Measurements from ENCODE around the gene S100A16. TPM values are rescaled to one million over a fixed set of nuclear protein-coding genes. Genes with fewer than 3 reads are reported as not detected.
"Not testable (repeated sequence)": the region's sequence is repeated elsewhere in the genome, so short reads cannot be mapped to it uniquely, and the experiment has no call there.

The S100A16 gene
- total and polyA plus RNA-seq, 4 donors: 72.8 to 116 (median 84.9) TPM

DNA sequence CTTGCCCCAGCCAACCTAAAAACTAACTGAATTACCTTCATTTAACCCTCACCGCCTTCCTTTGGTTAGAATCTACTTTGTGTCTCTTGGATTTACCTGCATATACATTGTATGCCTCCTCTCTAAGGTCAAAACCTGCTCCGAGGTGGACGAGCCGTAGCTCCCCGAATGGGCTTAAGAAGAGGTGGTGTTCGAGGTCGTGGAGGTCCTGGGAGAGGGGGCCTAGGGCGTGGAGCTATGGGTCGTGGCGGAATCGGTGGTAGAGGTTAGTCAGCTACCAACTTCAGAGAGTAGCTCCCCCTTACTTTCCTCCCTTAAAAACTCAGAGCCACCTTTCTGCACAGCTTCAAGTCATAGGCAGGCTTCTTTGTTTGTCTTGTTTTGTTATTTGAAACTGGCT, 30.2 kb upstream of the S100A16 start:
- Histone ChIP-seq H3K27me3 (ENCODE audit: control insufficient read depth in 1 of 2, insufficient read depth in 2 of 2, low read length in 1 of 2) (no peaks in the 10 kb centered on the region), H3K4me1 (ENCODE audit: control insufficient read depth in 1 of 2, insufficient read depth in 2 of 2, low read length in 2 of 2) (no peaks in the 10 kb centered on the region), H3K9me3 (ENCODE audit: control insufficient read depth, low read length) (no peaks in the 10 kb centered on the region), H3K27ac (ENCODE audit: low read depth in 1 of 2, low read length in 2 of 2) (no peak overlapping the region), H3K36me3 (ENCODE audit: control insufficient read depth in 1 of 2, insufficient read depth in 2 of 2, low read length in 1 of 2) (peaks cover 5 to 10% of the 10 kb centered on the region in 2 donors), H3K4me3 (ENCODE audit: low read length in 2 of 2) (no peak overlapping the region)
- ATAC-seq (ENCODE audit: low FRiP score) (no peak), DNase-seq (peak in 1 of 2 donors; percentile 66)
- WGBS, 2 donors: 88 to 89% methylated on average over 11 of the region's 11 CpGs
- intact Hi-C loops (cut with DNase I): no loop called here

DNA sequence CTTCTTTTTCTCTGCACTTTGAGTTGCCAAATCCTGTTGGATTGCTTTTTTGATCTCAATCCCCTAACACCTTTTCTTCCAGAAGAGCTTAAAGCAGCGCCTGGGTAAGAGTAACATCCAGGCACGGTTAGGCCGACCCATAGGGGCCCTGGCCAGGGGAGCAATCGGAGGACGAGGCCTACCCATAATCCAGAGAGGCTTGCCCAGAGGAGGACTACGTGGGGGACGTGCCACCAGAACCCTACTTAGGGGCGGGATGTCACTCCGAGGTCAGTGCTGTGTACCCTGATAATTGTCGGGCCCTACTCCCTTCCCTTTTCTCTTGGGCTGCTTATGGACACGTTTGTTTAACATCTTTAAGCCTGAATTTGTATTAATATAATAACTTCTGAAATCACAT, 29.2 kb upstream of the S100A16 start:
- ATAC-seq (ENCODE audit: low FRiP score): no peak
- WGBS, 2 donors: 77 to 78% methylated on average over 11 of the region's 11 CpGs
- Histone ChIP-seq H3K4me1 (ENCODE audit: control insufficient read depth in 1 of 2, insufficient read depth in 2 of 2, low read length in 2 of 2) (no peaks in the 10 kb centered on the region), H3K27me3 (ENCODE audit: control insufficient read depth in 1 of 2, insufficient read depth in 2 of 2, low read length in 1 of 2) (no peaks in the 10 kb centered on the region), H3K9me3 (ENCODE audit: control insufficient read depth, low read length) (no peaks in the 10 kb centered on the region), H3K36me3 (ENCODE audit: control insufficient read depth in 1 of 2, insufficient read depth in 2 of 2, low read length in 1 of 2) (peaks cover 8 to 10% of the 10 kb centered on the region in 2 donors), H3K4me3 (ENCODE audit: low read length in 2 of 2) (no peak overlapping the region), H3K27ac (ENCODE audit: low read depth in 1 of 2, low read length in 2 of 2) (no peak overlapping the region)
- DNase-seq: peak in 1 of 2 donors; percentile 40
- intact Hi-C loops (cut with DNase I): no loop called here

DNA sequence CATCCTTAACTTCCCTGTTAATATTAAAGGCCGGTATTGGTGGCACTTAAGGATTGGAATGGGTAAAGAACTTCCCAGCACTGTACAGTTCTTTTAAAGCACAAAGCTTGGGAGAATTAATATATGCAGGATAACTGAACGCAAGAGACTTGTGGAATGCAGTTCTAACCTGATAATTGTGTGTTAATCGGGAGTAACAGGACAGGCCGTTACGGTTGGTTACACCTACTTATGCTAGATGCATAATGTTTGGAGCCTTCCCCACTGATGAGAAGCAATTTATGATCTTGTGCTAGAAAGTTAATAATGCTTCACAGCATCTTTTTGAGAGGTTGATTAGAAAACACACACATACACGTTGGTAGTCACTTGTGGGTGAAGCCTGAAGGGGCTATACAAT, 27.9 kb upstream of the S100A16 start:
- Histone ChIP-seq H3K27me3 (ENCODE audit: control insufficient read depth in 1 of 2, insufficient read depth in 2 of 2, low read length in 1 of 2) (no peaks in the 10 kb centered on the region), H3K4me3 (ENCODE audit: low read length in 2 of 2) (no peak overlapping the region), H3K36me3 (ENCODE audit: control insufficient read depth in 1 of 2, insufficient read depth in 2 of 2, low read length in 1 of 2) (peaks cover 10 to 11% of the 10 kb centered on the region in 2 donors), H3K9me3 (ENCODE audit: control insufficient read depth, low read length) (no peaks in the 10 kb centered on the region), H3K4me1 (ENCODE audit: control insufficient read depth in 1 of 2, insufficient read depth in 2 of 2, low read length in 2 of 2) (no peaks in the 10 kb centered on the region), H3K27ac (ENCODE audit: low read depth in 1 of 2, low read length in 2 of 2) (no peak overlapping the region)
- DNase-seq (no peak), ATAC-seq (ENCODE audit: low FRiP score) (no peak)
- intact Hi-C loops (cut with DNase I): no loop called here
- 59 to 63% methylated on average over 6 of the region's 6 CpGs for WGBS, 2 donors

DNA sequence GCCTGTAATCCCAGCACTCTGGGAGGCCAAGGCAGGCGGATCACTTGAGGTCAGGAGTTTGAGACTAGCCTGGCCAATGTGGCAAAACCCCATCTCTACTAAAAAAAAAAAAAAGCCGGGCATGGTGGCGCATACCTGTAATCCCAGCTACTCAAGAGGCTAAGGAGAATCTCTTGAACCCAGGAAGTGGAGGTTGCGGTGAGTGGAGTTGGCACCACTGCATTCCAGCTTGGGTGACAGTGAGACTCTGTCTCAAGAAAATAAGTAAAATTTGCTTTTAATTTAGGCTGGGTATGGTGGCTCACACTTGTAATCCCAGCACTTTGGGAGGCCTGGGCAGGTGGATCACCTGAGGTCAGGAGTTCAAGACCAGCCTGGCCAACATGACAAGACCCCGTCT, 27.3 kb upstream of the S100A16 start:
- H3K27ac ChIP-seq (ENCODE audit: low read depth in 1 of 2, low read length in 2 of 2); ATAC-seq (ENCODE audit: low FRiP score); H3K9me3 ChIP-seq (ENCODE audit: control insufficient read depth, low read length); intact Hi-C loops (cut with DNase I); H3K4me1 ChIP-seq (ENCODE audit: control insufficient read depth in 1 of 2, insufficient read depth in 2 of 2, low read length in 2 of 2); H3K4me3 ChIP-seq (ENCODE audit: low read length in 2 of 2); H3K27me3 ChIP-seq (ENCODE audit: control insufficient read depth in 1 of 2, insufficient read depth in 2 of 2, low read length in 1 of 2); DNase-seq: not testable (repeated sequence)
- peaks cover 9 to 10% of the 10 kb centered on the region in 2 donors for H3K36me3 ChIP-seq (ENCODE audit: control insufficient read depth in 1 of 2, insufficient read depth in 2 of 2, low read length in 1 of 2)
- 95 to 96% methylated on average over 5 of the region's 5 CpGs for whole genome bisulfite sequencing, 2 donors

DNA sequence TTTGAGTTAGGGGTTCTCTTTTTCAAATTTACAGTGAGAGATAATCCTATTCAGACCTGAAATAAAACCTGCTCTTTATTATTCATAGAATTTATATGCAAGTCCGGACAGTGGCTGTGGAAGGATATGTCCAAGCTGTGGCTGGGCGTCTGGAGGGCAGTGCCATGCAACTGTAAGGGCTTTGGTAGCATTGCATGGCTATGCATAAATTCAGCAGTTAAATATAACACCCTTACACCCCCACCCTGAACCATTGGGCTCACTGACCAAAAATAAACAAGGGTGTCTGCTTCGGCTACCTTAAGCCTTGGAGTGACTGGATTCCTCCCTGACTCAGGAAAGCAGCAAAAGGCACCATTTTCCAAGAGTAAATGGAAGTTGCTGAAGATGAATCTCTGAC, 26.3 kb upstream of the S100A16 start:
- Histone ChIP-seq H3K27ac (ENCODE audit: low read depth in 1 of 2, low read length in 2 of 2) (no peak overlapping the region), H3K9me3 (ENCODE audit: control insufficient read depth, low read length) (no peaks in the 10 kb centered on the region), H3K4me1 (ENCODE audit: control insufficient read depth in 1 of 2, insufficient read depth in 2 of 2, low read length in 2 of 2) (no peaks in the 10 kb centered on the region), H3K36me3 (ENCODE audit: control insufficient read depth in 1 of 2, insufficient read depth in 2 of 2, low read length in 1 of 2) (peaks cover 8 to 9% of the 10 kb centered on the region in 2 donors), H3K27me3 (ENCODE audit: control insufficient read depth in 1 of 2, insufficient read depth in 2 of 2, low read length in 1 of 2) (no peaks in the 10 kb centered on the region), H3K4me3 (ENCODE audit: low read length in 2 of 2) (no peak overlapping the region)
- DNase-seq (no peak), ATAC-seq (ENCODE audit: low FRiP score) (no peak)
- intact Hi-C loops (cut with DNase I): no loop called here
- 71 to 73% methylated on average over 3 of the region's 3 CpGs for WGBS, 2 donors

DNA sequence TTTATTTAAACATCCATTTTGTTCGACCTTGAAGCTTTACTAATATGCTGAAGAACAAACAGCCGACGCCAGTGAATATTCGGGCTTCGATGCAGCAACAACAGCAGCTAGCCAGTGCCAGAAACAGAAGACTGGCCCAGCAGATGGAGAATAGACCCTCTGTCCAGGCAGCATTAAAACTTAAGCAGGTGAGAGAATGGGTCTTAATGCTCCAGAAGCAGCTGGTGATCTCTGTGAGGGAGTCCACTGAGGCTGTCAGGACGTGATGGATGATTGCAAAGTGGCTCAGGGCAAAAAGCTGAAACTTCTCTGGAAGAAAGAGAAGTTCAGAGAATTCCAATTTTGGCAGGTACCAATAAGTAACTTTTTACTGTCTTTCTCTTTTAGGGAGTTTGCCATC, 25.3 kb upstream of the S100A16 start:
- no peaks in the 10 kb centered on the region for H3K9me3 ChIP-seq (ENCODE audit: control insufficient read depth, low read length)
- intact Hi-C loops (cut with DNase I): no loop called here
- WGBS, 2 donors: 80 to 83% methylated on average over 6 of the region's 6 CpGs
- no peak for ATAC-seq (ENCODE audit: low FRiP score)
- no peak for DNase-seq
- H3K4me1 ChIP-seq (ENCODE audit: control insufficient read depth in 1 of 2, insufficient read depth in 2 of 2, low read length in 2 of 2): no peaks in the 10 kb centered on the region
- H3K27me3 ChIP-seq (ENCODE audit: control insufficient read depth in 1 of 2, insufficient read depth in 2 of 2, low read length in 1 of 2): no peaks in the 10 kb centered on the region
- peaks cover 8 to 9% of the 10 kb centered on the region in 2 donors for H3K36me3 ChIP-seq (ENCODE audit: control insufficient read depth in 1 of 2, insufficient read depth in 2 of 2, low read length in 1 of 2)
- no peak overlapping the region for H3K27ac ChIP-seq (ENCODE audit: low read depth in 1 of 2, low read length in 2 of 2)
- H3K4me3 ChIP-seq (ENCODE audit: low read length in 2 of 2): no peak overlapping the region

DNA sequence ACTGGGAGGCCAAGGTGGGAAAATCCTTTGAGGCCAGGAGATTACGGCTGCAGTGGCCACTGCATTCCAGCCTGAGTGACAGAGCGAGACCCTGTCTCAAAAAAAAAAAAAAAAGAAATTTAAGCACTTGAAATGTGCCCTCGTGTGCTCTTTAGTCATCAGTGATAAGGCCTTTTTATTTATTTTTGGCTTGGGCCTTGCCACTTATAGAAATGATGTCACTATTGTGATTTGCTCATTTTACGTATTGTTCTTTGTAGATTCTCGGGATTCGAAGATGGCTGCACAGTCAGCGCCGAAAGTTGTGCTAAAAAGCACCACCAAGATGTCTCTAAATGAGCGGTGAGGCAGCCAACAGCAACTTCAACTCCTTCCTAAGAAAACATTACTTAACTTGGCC, 23.4 kb upstream of the S100A16 start:
- Histone ChIP-seq H3K4me1 (ENCODE audit: control insufficient read depth in 1 of 2, insufficient read depth in 2 of 2, low read length in 2 of 2) (no peaks in the 10 kb centered on the region), H3K27ac (ENCODE audit: low read depth in 1 of 2, low read length in 2 of 2) (no peak overlapping the region), H3K4me3 (ENCODE audit: low read length in 2 of 2) (no peak overlapping the region), H3K27me3 (ENCODE audit: control insufficient read depth in 1 of 2, insufficient read depth in 2 of 2, low read length in 1 of 2) (no peaks in the 10 kb centered on the region), H3K36me3 (ENCODE audit: control insufficient read depth in 1 of 2, insufficient read depth in 2 of 2, low read length in 1 of 2) (peaks cover 6 to 9% of the 10 kb centered on the region in 2 donors), H3K9me3 (ENCODE audit: control insufficient read depth, low read length) (no peaks in the 10 kb centered on the region)
- WGBS, 2 donors: 28 to 33% methylated on average over 9 of the region's 9 CpGs
- DNase-seq: peak in 1 of 2 donors; percentile 37
- ATAC-seq (ENCODE audit: low FRiP score): no peak
- intact Hi-C loops (cut with DNase I): no loop called here

DNA sequence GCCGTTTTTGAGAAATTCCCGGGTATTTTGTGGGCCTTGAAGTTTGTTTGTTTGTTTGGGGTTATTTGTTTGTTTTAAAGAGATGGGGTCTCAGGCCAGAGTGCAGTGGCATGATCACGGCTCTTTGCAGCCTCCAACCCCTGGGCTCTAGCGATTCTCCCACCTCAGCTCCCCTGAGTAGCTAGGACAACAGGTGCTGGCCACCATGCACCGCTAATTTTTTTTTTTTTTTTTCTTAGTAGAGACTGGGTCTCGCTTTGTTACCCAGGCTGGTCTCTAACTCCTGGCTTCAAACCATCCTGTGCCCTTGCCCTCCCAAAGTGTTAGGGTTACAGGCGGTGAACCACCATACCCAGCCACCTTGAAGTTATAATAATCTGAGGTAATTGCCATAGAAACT, 22.9 kb upstream of the S100A16 start:
- ATAC-seq (ENCODE audit: low FRiP score) (no peak), DNase-seq (peak in 1 of 2 donors; percentile 36)
- H3K36me3 ChIP-seq (ENCODE audit: control insufficient read depth in 1 of 2, insufficient read depth in 2 of 2, low read length in 1 of 2): peaks cover 6 to 9% of the 10 kb centered on the region in 2 donors
- H3K9me3 ChIP-seq (ENCODE audit: control insufficient read depth, low read length): no peaks in the 10 kb centered on the region
- no peak overlapping the region for H3K4me3 ChIP-seq (ENCODE audit: low read length in 2 of 2)
- intact Hi-C loops (cut with DNase I): no loop called here
- no peaks in the 10 kb centered on the region for H3K27me3 ChIP-seq (ENCODE audit: control insufficient read depth in 1 of 2, insufficient read depth in 2 of 2, low read length in 1 of 2)
- no peak overlapping the region for H3K27ac ChIP-seq (ENCODE audit: low read depth in 1 of 2, low read length in 2 of 2)
- WGBS, 2 donors: 92 to 94% methylated on average over 7 of the region's 7 CpGs
- no peaks in the 10 kb centered on the region for H3K4me1 ChIP-seq (ENCODE audit: control insufficient read depth in 1 of 2, insufficient read depth in 2 of 2, low read length in 2 of 2)

DNA sequence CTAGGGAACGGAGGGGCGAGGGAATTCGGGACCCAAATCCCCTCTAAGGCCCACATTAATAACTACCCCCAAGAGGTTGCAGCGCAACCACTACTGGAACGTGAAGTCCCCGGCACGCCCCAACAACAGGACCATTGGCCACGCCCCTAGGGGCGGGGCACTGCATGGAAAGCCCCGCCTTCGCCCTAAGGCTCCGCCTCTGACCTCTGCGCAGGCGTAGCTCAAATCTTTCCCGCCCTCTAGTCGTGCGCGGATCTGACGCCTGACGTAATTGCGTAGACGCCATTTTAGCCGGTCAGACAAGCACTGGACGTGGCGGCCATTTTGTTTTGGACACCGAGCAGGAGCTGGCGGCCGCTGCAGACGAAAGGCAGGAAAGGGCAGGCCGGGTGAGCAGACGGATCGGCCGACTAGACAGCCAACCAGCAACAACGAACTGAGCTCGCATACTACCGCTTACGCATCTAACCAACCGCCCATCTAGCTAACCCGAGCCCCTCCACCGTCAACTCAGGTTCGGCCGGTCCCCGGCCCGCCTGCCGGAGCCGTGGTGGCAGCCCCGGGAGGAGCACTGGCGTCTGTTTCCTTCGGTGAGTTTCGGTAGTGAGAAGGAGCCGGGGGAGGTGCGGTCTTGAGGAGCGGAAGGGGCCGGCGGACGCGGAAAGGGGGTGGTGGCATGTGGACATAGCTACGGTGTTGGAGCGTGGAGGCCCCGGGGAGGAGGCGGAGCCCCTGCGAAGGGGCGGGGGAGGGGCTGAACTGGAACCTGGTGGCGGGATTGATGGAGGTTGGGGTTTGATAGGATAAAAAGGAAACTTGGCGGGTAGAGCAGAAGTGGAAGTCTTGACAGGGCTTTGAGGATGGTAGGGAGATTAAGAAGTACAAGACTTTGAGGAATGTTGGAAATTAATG, 21.1 kb upstream of the S100A16 start, which contains the start of gene CHTOP:
CHTOP (plus strand) TSS at position 313 of the 912 bp plus-strand sequence. CDS start 2,523 bp downstream, outside the sequence.
- ATAC-seq (ENCODE audit: low FRiP score) (peak; percentile 98), DNase-seq (peak; percentile 98)
- Histone ChIP-seq H3K9me3 (ENCODE audit: control insufficient read depth, low read length) (no peaks in the 10 kb centered on the region), H3K4me3 (ENCODE audit: low read length in 2 of 2) (peak within 1 kb of the TSS; percentile 55 to 56), H3K27ac (ENCODE audit: low read depth in 1 of 2, low read length in 2 of 2) (peak within 1 kb of the TSS; percentile 71 to 97), H3K4me1 (ENCODE audit: control insufficient read depth in 1 of 2, insufficient read depth in 2 of 2, low read length in 2 of 2) (no peaks in the 10 kb centered on the region), H3K27me3 (ENCODE audit: control insufficient read depth in 1 of 2, insufficient read depth in 2 of 2, low read length in 1 of 2) (no peaks in the 10 kb centered on the region), H3K36me3 (ENCODE audit: control insufficient read depth in 1 of 2, insufficient read depth in 2 of 2, low read length in 1 of 2) (peaks cover 2 to 6% of the 10 kb centered on the region in 2 donors)
- whole genome bisulfite sequencing, 2 donors: 3% methylated on average over 65 of the region's 65 CpGs
- intact Hi-C loops (cut with DNase I): no loop called here
